KMS-11 (cell line): ENCODE data around the gene FRMD4A.

ENCODE experiments used
- H2AFZ ChIP-seq: fragments of 200-600 bp; sonication (generic); 2 replicates; pipeline ENCODE4 v1.6.1; 2016; ENCODE audit warnings: antibody characterized with exemption, mixed run types, low read depth
- H3K27ac ChIP-seq: fragments of 200-600 bp; sonication (generic); 2 replicates; pipeline ENCODE4 v1.6.1; 2016; ENCODE audit warnings: mild to moderate bottlenecking, mixed run types
- H3K27me3 ChIP-seq: fragments of 200-600 bp; sonication (generic); 2 replicates; pipeline ENCODE4 v1.6.1; 2017; ENCODE audit warnings: mild to moderate bottlenecking, low read depth, mixed run types, moderate library complexity; ENCODE audit not compliant: insufficient read depth
- H3K36me3 ChIP-seq: fragments of 200-600 bp; sonication (generic); 2 replicates; pipeline ENCODE4 v1.6.1; 2017; ENCODE audit warnings: mild to moderate bottlenecking, mixed run types; ENCODE audit not compliant: insufficient read depth
- H3K4me1 ChIP-seq: fragments of 200-600 bp; sonication (generic); 2 replicates; pipeline ENCODE4 v1.6.1; 2016; ENCODE audit warnings: mild to moderate bottlenecking, low read depth, mixed run types; ENCODE audit not compliant: poor library complexity, severe bottlenecking
- H3K4me2 ChIP-seq: fragments of 200-600 bp; sonication (generic); 2 replicates; pipeline ENCODE4 v1.7.0; 2016; ENCODE audit warnings: mild to moderate bottlenecking, mixed run types
- H3K4me3 ChIP-seq: fragments of 200-600 bp; sonication (generic); IDR thresholded peaks from 2 replicates; pipeline ENCODE4 v1.6.1; 2017; ENCODE audit warnings: low read depth, low read length, mixed read lengths; ENCODE audit not compliant: insufficient read depth
- H3K79me2 ChIP-seq: fragments of 200-600 bp; sonication (generic); 2 replicates; pipeline ENCODE4 v1.6.1; 2016; ENCODE audit warnings: low read depth, mixed run types; ENCODE audit not compliant: insufficient read depth
- H3K9ac ChIP-seq: fragments of 200-600 bp; sonication (generic); 2 replicates; pipeline ENCODE4 v1.6.1; 2016; ENCODE audit warnings: mild to moderate bottlenecking, mixed run types
- H4K20me1 ChIP-seq: fragments of 200-600 bp; sonication (generic); 2 replicates; pipeline ENCODE4 v1.6.1; 2016; ENCODE audit warnings: mild to moderate bottlenecking, mixed run types; ENCODE audit not compliant: insufficient read depth
- TF ChIP-seq, protein P1 (sequence below): fragments of 200-600 bp; sonication (generic); conservative IDR thresholded peaks from 2 replicates; pipeline ENCODE4 v1.6.1; 2017; ENCODE audit warnings: low read depth, mild to moderate bottlenecking, antibody characterized with exemption, low read length, moderate library complexity, mixed read lengths

Gene FRMD4A

DNA sequence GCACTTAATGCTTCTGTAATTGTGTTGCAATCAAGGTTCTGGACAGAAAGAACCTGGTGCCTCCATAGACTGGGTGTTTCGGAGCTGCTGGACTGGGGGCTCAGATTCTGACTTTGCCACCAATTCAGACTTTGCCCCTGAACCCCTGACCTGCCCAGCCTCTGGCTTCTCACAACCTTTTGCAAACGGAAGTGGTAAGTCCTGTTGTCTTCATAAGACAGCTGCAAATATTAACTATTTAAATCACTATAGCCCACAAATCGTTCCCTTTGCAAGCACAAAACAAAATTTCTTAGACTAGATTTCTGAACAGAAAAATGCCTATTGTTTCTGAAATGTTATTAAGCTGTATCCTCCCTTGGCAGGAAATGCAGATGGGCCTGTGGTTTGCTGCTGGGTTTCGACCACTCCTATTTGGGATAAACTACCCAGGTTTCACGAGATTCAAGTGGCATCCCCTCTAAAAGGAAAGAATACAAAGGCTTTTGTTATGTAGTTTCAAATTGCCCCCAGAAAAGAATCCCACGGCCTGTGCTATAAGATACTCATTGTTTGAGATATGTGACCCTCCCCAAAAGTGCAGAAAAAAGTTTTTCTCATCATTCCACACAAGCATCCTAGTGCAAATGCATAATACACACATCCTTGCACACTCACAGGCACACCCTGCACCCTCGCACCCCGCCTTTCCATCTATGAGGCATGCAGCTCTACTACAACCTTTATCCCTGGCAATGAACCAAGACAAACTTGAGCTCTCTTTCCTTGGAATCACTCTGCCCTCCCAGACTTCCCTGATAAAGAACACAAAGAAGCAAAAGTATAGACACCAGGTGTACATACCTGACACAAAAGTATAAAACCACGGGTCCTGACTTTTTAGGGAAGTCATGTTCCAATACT lies 534.8 kb downstream of the FRMD4A start:
- TF ChIP-seq, protein P1, sequence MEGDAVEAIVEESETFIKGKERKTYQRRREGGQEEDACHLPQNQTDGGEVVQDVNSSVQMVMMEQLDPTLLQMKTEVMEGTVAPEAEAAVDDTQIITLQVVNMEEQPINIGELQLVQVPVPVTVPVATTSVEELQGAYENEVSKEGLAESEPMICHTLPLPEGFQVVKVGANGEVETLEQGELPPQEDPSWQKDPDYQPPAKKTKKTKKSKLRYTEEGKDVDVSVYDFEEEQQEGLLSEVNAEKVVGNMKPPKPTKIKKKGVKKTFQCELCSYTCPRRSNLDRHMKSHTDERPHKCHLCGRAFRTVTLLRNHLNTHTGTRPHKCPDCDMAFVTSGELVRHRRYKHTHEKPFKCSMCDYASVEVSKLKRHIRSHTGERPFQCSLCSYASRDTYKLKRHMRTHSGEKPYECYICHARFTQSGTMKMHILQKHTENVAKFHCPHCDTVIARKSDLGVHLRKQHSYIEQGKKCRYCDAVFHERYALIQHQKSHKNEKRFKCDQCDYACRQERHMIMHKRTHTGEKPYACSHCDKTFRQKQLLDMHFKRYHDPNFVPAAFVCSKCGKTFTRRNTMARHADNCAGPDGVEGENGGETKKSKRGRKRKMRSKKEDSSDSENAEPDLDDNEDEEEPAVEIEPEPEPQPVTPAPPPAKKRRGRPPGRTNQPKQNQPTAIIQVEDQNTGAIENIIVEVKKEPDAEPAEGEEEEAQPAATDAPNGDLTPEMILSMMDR: no peak

DNA sequence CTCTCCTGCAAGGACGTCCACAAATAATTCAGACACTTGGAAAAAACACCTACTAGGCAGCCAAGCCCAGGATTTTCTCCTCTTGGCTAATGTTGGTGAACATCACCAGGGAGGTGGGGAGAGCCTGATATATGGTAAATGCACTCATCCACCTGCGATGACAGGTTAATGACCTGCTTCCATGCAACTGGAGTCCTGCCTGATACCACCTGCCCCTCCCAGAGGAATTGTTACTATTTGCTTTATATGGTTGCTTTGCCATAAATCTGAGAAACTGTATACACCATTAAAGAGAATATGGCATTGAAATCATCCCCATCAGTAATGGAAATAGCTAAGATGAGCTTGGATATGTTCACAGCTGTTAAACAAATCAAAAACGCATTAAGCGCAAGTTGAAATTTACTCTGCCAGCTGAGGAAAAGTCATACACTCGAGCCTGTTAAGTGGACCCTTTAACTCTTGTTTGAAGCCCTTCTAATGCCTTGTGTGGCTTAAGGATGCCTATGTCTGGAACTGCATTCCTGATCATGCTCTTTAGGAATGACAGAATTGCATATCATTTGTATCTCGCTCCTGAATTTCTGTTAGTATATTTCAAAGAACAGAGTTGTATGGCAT lies 535.6 kb downstream of the FRMD4A start:
- TF ChIP-seq, protein P1: no peak
- Histone ChIP-seq H3K4me2 (peak overlapping the region; percentile 73), H3K27ac (no peak overlapping the region; the same call in 1 of the 2 replicates), H3K4me1 (peaks cover 28% of the 10 kb centered on the region), H3K9ac (no peak overlapping the region), H3K27me3 (no peaks in the 10 kb centered on the region), H3K36me3 (no peaks in the 10 kb centered on the region), H4K20me1 (no peaks in the 10 kb centered on the region), H3K79me2 (no peaks in the 10 kb centered on the region), H2AFZ (no peak overlapping the region), H3K4me3 (no peak overlapping the region)

More for the DNA sequence above, 534.8 kb downstream of the FRMD4A start:
- Histone ChIP-seq H3K79me2 (no peaks in the 10 kb centered on the region), H3K27me3 (no peaks in the 10 kb centered on the region), H2AFZ (no peak overlapping the region), H4K20me1 (no peaks in the 10 kb centered on the region), H3K9ac (no peak overlapping the region), H3K4me3 (no peak overlapping the region), H3K4me1 (peaks cover 28% of the 10 kb centered on the region), H3K4me2 (peak overlapping the region; percentile 73), H3K36me3 (no peaks in the 10 kb centered on the region), H3K27ac (peak overlapping the region; percentile 16; the same call in 1 of the 2 replicates)

DNA sequence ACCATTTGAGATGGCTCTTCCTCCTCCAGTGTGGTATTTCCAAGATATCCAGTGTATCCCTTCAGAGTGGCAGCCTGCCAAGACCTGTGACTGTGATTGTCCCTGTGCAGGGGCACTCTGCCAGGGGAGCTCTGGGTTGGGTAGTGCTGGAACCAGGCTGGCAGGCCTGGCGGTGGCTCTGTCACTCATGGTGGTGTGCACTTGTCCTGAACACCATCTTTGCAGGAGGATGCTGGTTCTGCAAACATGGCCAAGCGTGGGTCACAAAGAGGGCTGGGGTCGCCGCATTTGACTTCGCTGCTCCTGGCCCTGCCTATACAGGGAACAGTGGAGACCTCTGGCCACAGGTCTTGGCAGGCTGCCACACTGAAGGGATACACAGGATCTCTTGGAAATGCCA lies 538.7 kb downstream of the FRMD4A start:
- no peaks in the 10 kb centered on the region for H3K36me3 ChIP-seq

DNA sequence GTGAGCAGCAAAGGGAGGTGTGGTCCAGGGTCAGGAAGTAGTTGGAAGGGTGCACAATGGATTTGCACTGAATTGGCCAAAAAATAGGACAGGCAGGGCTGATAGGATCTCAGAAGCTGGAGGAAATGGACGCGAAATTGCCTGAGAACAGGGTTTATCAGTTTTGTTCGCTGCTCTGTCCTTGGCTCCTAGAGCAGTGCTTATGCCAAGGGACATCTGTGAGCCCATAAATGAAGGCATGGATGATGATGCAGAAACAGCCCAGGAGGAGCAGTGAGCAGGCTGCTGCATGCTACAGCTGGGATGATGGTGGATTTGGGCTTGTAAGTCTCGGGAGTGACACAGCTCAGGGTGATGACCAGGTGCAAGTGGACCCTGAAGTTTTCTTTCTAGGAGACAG lies 539.2 kb downstream of the FRMD4A start:
- H3K36me3 ChIP-seq: no peaks in the 10 kb centered on the region
- H3K4me1 ChIP-seq: peaks cover 23% of the 10 kb centered on the region

More for the DNA sequence above, 538.7 kb downstream of the FRMD4A start:
- Histone ChIP-seq H3K79me2 (no peaks in the 10 kb centered on the region), H4K20me1 (no peaks in the 10 kb centered on the region), H2AFZ (no peak overlapping the region), H3K4me1 (peaks cover 28% of the 10 kb centered on the region), H3K27me3 (no peaks in the 10 kb centered on the region), H3K27ac (no peak overlapping the region), H3K4me2 (no peak overlapping the region), H3K4me3 (no peak overlapping the region), H3K9ac (no peak overlapping the region)
- TF ChIP-seq, protein P1: no peak

More for the DNA sequence above, 539.2 kb downstream of the FRMD4A start:
- Histone ChIP-seq H3K4me2 (no peak overlapping the region), H3K4me3 (no peak overlapping the region), H4K20me1 (no peaks in the 10 kb centered on the region), H3K27ac (no peak overlapping the region), H3K79me2 (no peaks in the 10 kb centered on the region), H3K27me3 (no peaks in the 10 kb centered on the region), H2AFZ (no peak overlapping the region), H3K9ac (no peak overlapping the region)
- TF ChIP-seq, protein P1: no peak
